Stimulated activated effector memory CD8-positive, alpha-beta T cell treated with anti-CD3 and anti-CD28 coated beads, Interleukin-12 subunit alpha, Interleukin-12 subunit beta, amount 100 ng/mL, for 72 hours (primary cell): ENCODE results near the gene OVOL1.
"Not testable (repeated sequence)": the region's sequence is repeated elsewhere in the genome, so short reads cannot be mapped to it uniquely, and the experiment has no call there.

Experiments used
- ATAC-seq: fragments of 150-1000 bp; cut with Tn5 transposase; 2 replicates; pipeline ENCODE4 v1.10.0; 2021
- DNase-seq, 2 donors: peaks; one replicate each; pipeline ENCODE4 v3.0.0; 2021 to 2022; ENCODE audit warnings: low spot score in 2 of 2
- H3K27ac Mint-ChIP-seq: one replicate; pipeline ENCODE4 v1.8.0; 2022; ENCODE audit warnings: mild to moderate bottlenecking, mixed read lengths
- H3K36me3 Mint-ChIP-seq: one replicate; pipeline ENCODE4 v1.8.0; 2022; ENCODE audit warnings: mild to moderate bottlenecking, mixed read lengths
- H3K4me1 Mint-ChIP-seq: one replicate; pipeline ENCODE4 v1.8.0; 2022; ENCODE audit warnings: mixed read lengths
- H3K4me3 Mint-ChIP-seq: one replicate; pipeline ENCODE4 v1.8.0; 2022; ENCODE audit warnings: mild to moderate bottlenecking, mixed read lengths
- H3K9me3 Mint-ChIP-seq: one replicate; pipeline ENCODE4 v1.8.0; 2022; ENCODE audit warnings: mixed read lengths

Gene OVOL1

DNA sequence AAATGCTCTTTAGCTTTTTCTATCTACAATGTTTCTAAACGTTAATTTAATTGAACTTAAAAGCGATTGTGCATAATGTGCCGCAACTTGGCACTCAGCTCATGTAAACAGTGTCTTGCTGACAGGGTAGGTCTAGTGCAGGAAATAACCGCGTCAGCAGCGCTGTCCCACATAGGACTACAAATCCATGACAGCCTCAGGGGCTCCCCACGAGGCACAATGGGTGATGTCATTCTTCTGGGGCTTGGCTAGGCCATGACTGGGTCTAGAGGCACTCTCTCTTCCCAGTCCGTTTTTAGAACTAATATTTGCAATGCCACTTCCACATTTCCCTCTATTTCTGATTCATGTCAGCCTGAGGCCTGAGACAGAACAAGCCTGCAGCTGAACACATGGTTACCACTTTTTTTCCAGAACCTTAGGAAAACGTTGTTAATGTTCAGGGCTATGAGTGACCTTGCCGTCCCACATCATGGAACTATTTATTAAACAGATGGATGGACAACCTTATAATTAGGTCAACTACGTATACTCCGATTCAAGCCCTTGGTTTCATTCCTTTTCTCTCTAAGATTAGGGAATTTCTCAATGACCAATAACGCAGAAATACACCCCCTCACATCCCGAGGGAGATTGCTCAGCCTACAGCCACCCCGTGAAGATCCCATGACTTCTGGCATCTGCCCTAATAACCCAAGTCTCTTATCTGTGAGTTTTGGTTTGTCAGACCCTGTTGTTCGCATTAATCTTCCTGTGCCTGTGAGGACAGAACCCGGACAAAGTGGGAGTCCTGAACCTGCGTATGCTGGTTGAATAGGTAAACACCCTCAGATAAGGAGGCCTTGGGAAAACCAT lies 27.5 kb downstream of the OVOL1 start:
- peaks cover 12% of the 10 kb centered on the region for H3K4me1 Mint-ChIP-seq
- no peak overlapping the region for H3K27ac Mint-ChIP-seq
- H3K9me3 Mint-ChIP-seq, result no peaks in the 10 kb centered on the region
- no peak overlapping the region for H3K4me3 Mint-ChIP-seq
- DNase-seq (no peak), ATAC-seq (no peak)
- H3K36me3 Mint-ChIP-seq, result peaks cover 5% of the 10 kb centered on the region

DNA sequence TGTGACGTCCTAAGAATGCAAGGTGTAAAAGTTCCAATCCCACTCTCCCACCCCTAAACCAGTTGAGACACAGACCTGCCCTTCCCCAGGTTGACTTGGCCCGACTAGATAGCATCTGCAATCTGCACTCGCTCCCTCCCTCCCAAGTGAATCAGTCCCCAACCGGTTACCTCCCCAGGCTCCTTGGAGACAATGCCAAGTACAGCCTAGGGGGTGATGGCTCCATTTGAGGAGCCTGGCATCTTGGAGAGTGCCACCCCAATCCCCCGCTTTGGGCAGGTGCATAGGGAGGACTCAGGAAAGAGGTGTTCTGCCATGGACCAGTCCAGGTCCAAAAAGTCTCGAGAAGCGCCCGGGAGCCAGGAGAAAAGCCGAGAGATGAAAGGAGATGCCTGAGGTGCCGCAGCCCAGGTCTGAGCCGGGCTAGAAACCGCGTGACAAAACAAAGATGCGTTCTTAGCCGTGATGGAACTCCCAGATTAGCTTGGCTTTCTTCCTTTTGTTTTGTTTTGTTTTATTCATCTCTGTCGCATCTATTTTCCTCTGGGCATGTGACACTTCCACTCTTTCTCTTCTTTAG lies 28.2 kb downstream of the OVOL1 start:
- Mint-ChIP-seq H3K9me3 (no peaks in the 10 kb centered on the region), H3K36me3 (peaks cover 5% of the 10 kb centered on the region), H3K27ac (no peak overlapping the region)

DNA sequence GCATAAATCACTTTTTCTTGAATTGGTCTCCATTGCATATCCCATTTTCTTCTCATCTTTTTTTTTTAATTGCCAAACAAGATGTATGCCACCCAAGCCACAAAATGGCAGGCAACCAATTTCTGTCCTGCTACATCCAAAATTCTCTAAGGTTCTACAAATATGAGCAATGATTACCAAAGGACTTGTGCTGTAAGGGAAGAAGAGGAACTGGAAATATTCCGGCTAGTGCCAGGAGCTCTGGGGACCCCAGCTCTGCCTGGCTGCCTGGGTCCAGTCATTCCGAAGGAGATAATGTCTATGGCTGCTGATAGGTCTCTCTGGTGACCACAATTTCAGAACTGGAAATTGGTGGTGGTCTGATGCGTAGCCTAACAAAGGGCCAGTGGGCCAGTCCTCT lies 29.8 kb downstream of the OVOL1 start:
- no peaks in the 10 kb centered on the region for H3K9me3 Mint-ChIP-seq
- H3K36me3 Mint-ChIP-seq, result peaks cover 5% of the 10 kb centered on the region
- ATAC-seq (no peak), DNase-seq (no peak)
- peaks cover 12% of the 10 kb centered on the region for H3K4me1 Mint-ChIP-seq
- H3K27ac Mint-ChIP-seq, result no peak overlapping the region
- H3K4me3 Mint-ChIP-seq, result peak overlapping the region; percentile 76

More for the DNA sequence above, 28.2 kb downstream of the OVOL1 start:
- no peak for ATAC-seq
- H3K4me1 Mint-ChIP-seq, result peaks cover 12% of the 10 kb centered on the region
- H3K4me3 Mint-ChIP-seq, result no peak overlapping the region
- no peak for DNase-seq

DNA sequence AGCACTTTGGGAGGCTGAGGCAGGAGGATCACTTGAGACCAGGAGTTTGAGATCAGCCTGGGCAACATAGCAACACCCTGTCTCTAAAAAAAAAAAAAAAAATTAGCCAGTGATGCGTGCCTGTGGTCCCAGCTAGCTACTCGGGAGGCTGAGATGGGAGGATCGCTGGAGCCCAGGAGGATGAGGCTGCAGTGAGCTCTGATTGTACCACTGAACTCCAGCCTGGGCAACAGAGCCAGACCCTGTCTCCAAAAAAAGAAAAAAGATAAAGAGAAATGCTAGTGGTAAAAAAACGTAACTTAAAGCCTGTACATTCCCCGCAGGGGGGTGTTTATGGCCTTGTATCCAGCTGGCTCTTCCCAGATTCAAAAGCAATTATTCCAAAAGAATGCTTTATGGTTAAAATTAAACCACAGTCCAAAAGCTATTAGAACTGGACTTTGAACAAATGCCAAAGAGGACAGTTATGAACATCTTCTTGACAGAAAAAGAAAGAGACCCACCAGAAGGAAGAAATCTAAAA lies 30.5 kb downstream of the OVOL1 start:
- Mint-ChIP-seq H3K4me1 (peaks cover 12% of the 10 kb centered on the region), H3K9me3 (no peaks in the 10 kb centered on the region), H3K27ac (peak overlapping the region; percentile 83), H3K36me3 (peaks cover 5% of the 10 kb centered on the region), H3K4me3 (peak overlapping the region; percentile 76)
- DNase-seq (no peak), ATAC-seq (no peak)

DNA sequence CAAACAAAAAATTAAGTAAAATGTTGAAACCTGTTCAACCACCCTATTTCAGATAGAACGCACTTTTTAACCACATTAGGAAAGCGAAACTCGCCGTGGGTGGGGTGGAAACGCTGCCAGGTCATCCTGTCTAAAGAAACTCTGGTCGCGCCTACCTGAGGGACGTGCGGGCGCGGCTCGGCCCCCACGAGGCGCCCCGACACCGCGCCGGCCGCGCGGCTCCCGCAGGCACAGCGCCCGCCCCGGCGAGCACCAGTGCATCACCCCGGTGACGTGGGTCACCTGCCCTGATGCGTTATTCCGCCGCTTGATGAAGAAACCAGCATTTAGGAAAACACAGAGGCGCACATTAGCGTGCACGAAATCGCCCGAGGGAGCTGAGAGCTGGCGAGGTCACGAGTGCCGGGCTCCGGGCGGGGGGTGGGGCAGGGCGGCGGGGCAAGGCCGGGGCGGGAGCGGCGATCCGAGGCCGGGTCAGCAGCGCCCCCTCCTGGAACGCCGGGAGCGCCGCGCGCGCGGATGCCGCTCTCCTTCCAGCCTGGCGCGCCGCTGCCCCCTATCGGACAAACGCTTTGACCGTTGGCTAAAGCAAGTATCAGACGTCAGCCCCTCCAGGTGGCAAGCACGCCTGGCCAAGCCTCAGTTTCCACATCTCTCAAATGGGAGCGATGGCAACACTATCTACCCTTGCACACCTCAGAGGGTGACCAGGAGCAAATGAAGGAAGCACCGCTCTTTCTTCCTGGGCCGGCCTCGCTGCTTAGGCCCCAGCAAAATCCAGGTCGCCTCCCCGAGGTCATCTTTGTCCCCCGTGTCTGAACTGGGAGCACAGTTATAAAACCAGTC lies 31.2 kb downstream of the OVOL1 start:
- Mint-ChIP-seq H3K27ac (peak overlapping the region; percentile 83), H3K4me1 (peaks cover 12% of the 10 kb centered on the region), H3K36me3 (peaks cover 5% of the 10 kb centered on the region), H3K9me3 (no peaks in the 10 kb centered on the region), H3K4me3 (peak overlapping the region; percentile 76)
- DNase-seq (peak; percentile 99 to 100), ATAC-seq (peak; percentile 91)

DNA sequence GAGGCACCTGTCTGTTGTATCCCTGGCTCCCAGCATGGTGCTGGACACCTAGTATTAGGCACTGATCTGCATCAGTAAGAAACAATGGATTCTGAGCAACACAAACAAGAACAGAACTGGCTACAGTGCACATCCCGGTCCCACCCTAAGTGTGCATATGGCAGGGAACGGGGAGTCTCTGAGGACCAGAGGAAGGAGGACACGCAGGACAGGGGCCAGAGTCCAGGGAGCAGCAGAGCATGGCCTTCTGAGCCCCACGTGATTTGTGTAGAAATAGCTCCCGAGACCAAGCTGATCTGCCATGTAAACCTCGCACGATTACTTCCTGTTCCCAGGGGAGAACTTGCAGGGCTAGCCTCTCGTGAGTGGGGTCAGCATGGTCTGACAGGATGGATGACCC lies 34.2 kb downstream of the OVOL1 start:
- no peaks in the 10 kb centered on the region for H3K9me3 Mint-ChIP-seq
- H3K27ac Mint-ChIP-seq, result no peak overlapping the region
- no peak overlapping the region for H3K4me3 Mint-ChIP-seq
- ATAC-seq, result no peak
- DNase-seq, result no peak
- H3K36me3 Mint-ChIP-seq, result peaks cover 5% of the 10 kb centered on the region
- peaks cover 12% of the 10 kb centered on the region for H3K4me1 Mint-ChIP-seq

DNA sequence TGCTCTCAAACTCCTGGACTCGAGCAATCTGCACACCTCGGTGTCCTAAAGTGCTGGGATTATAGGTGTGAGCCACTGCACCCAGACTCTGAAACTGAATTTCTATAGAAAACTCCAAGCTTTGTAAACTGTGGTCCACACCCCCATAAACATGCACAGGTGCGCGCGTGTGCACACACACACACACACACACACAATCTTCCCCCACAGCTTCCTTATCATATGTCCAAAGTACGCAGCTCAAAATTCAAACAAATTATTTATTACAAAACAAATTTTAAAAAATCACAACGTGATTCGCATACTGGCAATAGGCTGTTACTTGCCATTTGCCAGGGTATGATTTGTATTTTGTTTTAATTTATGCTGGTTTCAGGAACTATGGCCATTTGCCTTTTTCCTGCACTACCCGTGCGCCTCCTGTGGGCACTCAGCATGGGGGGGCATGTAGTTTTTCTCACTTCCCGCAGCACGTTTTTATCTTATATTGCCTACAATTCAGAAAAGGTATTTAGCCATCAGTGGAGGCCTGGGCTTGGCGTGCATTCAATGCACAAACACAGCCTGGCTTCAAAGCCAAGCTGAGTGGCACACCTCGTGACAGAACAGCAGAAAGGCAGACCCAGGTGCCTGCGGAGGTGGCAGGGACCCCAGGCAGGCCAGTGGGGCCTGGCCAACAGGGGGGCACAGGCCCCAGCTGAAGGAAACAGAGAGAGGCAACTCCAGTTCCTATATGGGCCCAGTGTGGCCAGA lies 36.1 kb downstream of the OVOL1 start:
- H3K27ac Mint-ChIP-seq, result no peak overlapping the region
- ATAC-seq, result no peak
- H3K4me3 Mint-ChIP-seq, result no peak overlapping the region
- DNase-seq, result no peak
- H3K36me3 Mint-ChIP-seq, result peaks cover 5% of the 10 kb centered on the region
- peaks cover 9% of the 10 kb centered on the region for H3K4me1 Mint-ChIP-seq
- no peaks in the 10 kb centered on the region for H3K9me3 Mint-ChIP-seq

DNA sequence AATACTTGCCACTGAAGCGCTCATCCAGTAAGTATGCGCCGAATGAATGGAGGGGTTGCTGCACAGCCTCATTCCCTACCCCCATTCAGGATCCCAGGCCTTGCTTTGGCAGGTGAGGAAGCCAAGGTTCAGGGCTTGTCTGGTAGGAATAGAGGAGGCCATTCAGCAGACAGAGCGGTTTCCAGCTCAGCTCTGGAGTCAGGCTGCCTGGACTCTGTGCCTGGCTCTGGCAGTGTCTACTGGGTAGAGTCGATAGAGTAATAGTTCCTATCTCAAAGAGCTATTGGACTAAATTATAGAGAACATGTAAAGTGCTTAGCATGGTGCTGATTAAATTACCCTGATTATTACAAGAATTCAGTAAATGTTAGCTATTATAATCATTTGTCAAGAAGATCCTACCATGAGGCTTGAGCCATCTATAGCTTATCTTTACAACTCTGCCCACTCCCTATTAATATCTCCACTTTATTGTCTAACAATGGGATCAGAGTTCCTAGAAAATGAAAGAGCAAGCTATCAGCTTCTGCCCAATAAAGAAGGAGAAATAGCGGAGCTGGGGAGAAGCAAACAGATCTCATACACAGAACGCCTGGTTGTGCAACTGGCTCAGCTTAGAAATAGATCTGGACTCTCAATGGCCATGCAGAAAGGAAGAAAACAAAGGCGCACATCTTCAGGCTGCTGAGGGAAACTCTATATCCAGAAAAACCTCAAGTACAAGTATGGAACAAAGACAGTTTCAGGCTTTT lies 40.3 kb downstream of the OVOL1 start:
- Mint-ChIP-seq H3K27ac (peak overlapping the region; percentile 43), H3K4me1 (peaks cover 21% of the 10 kb centered on the region), H3K9me3 (no peaks in the 10 kb centered on the region), H3K4me3 (no peak overlapping the region), H3K36me3 (no peaks in the 10 kb centered on the region)
- DNase-seq, result no peak
- ATAC-seq, result no peak

DNA sequence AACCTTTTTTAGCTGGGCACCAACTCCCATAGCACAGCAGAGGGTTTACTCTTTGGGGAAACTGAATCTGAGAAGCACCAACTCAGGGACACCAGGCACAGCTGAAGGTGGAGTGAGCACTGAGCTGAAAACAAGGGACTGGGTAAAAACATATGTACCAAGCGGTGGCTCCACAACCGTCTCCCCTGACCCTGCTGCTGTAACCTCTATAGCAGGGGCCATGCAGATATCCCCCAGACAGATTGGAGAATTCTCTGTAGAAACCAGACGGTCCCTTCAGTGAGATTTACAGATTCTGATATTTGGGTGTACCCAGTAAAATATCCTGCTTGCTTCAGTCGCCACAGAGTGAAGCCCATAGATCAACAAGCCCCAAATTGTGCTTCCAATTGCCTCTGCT lies 42.6 kb downstream of the OVOL1 start:
- DNase-seq (no peak), ATAC-seq (no peak)
- no peaks in the 10 kb centered on the region for H3K36me3 Mint-ChIP-seq
- H3K27ac Mint-ChIP-seq, result no peak overlapping the region
- H3K9me3 Mint-ChIP-seq, result peaks cover 5% of the 10 kb centered on the region
- H3K4me1 Mint-ChIP-seq, result peaks cover 31% of the 10 kb centered on the region
- no peak overlapping the region for H3K4me3 Mint-ChIP-seq

DNA sequence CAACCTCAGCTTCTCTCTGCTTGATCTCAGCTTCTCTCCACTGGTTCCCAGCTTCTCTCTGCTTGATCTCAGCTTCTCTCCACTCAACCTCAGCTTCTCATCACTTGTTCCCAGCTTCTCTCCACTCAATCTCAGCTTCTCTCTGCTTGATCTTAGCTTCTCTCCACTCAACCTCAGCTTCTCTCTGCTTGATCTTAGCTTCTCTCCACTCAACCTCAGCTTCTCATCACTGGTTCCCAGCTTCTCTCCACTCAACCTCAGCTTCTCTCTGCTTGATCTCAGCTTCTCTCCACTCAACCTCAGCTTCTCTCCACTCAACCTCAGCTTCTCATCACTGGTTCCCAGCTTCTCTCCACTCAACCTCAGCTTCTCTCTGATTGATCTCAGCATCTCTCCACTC lies 45.4 kb downstream of the OVOL1 start:
- Mint-ChIP-seq H3K4me1 (peaks cover 30% of the 10 kb centered on the region), H3K27ac (peak overlapping the region; percentile 1)
- H3K4me3 Mint-ChIP-seq, DNase-seq, H3K36me3 Mint-ChIP-seq, ATAC-seq, H3K9me3 Mint-ChIP-seq: not testable (repeated sequence)

DNA sequence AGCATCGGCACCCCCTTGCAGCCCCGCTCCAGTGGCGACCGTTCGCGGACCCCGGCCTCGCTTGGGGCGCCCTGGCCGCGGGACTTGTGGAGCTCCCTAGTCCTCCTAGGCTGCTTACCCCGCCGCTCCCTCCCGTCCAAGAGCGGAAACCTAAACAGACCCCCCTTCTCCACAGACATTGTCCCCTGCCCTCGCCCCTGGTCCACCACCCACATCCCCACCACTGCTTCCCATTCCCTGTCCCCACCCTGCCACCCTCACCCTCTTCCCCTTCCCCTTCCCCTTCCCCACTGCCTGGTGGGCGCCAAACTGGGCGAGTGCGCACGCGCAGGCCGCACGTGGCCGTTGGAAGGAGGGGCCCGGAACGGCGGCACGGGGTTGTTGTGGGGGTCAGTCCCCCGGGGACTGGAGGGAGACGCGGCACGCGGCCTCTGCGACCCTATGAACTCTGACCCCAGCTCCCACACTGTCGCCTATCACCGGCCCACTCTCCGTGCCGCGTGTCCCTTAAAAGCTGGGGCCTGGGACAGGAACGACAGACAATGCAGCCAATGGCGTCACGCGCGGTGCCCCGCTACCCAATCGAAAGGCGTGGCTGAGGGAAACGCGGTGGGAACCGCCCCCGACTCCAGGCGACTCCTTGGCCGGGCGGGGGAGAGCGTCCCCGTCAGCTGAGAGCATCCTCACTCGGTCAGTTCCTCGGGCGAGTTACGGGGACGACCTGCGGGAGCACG lies 46.6 kb downstream of the OVOL1 start, which contains the start of gene SNX32:
Gene SNX32 (plus strand): TSS at position 667 of the 734 bp plus-strand sequence. CDS start 103 bp downstream, outside the sequence.
- peak; percentile 99 for ATAC-seq
- H3K9me3 Mint-ChIP-seq, result peaks cover 5% of the 10 kb centered on the region
- H3K4me1 Mint-ChIP-seq, result peaks cover 21% of the 10 kb centered on the region
- no peak within 1 kb of the TSS for H3K4me3 Mint-ChIP-seq
- H3K36me3 Mint-ChIP-seq, result no peaks in the 10 kb centered on the region
- DNase-seq, result peak; percentile 89 to 97
- no peak within 1 kb of the TSS for H3K27ac Mint-ChIP-seq

DNA sequence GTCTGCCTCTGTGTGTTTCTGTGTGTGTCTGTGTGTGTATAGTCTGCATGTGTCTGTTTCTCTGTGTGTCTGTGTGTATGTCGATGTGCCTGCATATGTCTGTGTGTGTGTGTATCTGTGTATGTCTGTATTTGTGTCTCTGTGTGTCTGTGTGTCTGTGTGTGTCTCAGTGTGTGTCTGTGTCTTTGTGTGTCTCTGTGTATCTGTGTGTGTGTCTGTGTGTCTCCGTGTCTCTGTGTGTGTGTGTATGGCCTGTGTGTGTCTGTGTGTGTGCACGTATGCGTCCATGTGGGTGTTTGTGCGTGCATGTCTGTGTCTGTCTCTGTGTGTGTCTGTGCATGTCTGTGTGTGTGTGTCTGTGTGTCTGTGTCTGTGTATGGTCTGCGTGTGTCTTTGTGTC lies 47.3 kb downstream of the OVOL1 start:
- DNase-seq, result no peak
- Mint-ChIP-seq H3K4me3 (no peak overlapping the region), H3K27ac (no peak overlapping the region), H3K4me1 (peaks cover 21% of the 10 kb centered on the region), H3K9me3 (peaks cover 5% of the 10 kb centered on the region), H3K36me3 (no peaks in the 10 kb centered on the region)
- no peak for ATAC-seq

DNA sequence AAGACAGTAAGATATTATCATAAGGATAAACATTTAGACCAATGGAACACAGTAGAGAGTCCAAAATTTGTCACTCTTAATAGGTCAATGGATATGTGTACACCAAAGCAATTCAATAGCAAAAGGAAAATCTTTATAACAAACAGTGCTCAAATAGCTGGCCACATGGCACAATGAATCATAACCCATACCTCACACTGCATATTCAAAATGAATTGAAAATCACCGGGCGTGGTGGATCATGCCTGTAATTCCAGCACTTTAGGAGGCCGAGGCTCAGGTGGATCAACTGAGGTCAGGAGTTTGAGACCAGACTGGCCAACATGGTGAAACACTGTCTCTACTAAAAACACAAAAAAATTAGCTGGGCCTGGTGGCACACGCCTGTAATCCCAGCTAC lies 55.3 kb downstream of the OVOL1 start:
- no peak for ATAC-seq
- DNase-seq, result no peak
- Mint-ChIP-seq H3K4me3 (no peak overlapping the region), H3K27ac (no peak overlapping the region), H3K36me3 (no peaks in the 10 kb centered on the region), H3K4me1 (no peaks in the 10 kb centered on the region), H3K9me3 (no peaks in the 10 kb centered on the region)
